H1 (cell line): ENCODE measurements around the gene VDR. TPM values are rescaled to one million over a fixed set of nuclear protein-coding genes. Genes with fewer than 3 reads are reported as not detected.

Source experiments
- BACH1 ChIP-seq: IDR thresholded peaks from 2 replicates; pipeline ENCODE4 v1.6.1; 2012; ENCODE audit warnings: low read length, improper control_type of control experiment
- CHD7 ChIP-seq: fragments of 300-600 bp; sonication (generic); IDR thresholded peaks from 2 replicates; pipeline ENCODE4 v1.7.1; 2012; ENCODE audit warnings: low read length, moderate library complexity, mild to moderate bottlenecking, inconsistent platforms; ENCODE audit not compliant: insufficient replicate concordance
- KDM4A ChIP-seq: IDR thresholded peaks from one replicate; pipeline ENCODE4 v1.7.1; 2012; ENCODE audit warnings: low read depth, mild to moderate bottlenecking, moderate library complexity, low read length, inconsistent platforms; ENCODE audit not compliant: severe bottlenecking
- RBBP5 ChIP-seq: IDR thresholded peaks from 2 replicates; pipeline ENCODE4 v1.7.1; 2012; ENCODE audit warnings: low read depth, mild to moderate bottlenecking, inconsistent platforms, low read length, moderate library complexity, borderline replicate concordance
- SIX5 ChIP-seq: IDR thresholded peaks from 2 replicates; pipeline ENCODE4 v1.6.1; 2011; ENCODE audit warnings: mild to moderate bottlenecking, low read depth, low read length
- SP2 ChIP-seq: IDR thresholded peaks from 2 replicates; pipeline ENCODE4 v1.6.1; 2012; ENCODE audit warnings: mild to moderate bottlenecking, low read length, inconsistent platforms
- TAF1 ChIP-seq: IDR thresholded peaks from 2 replicates; pipeline ENCODE4 v1.6.1; 2011; ENCODE audit warnings: mild to moderate bottlenecking, low read depth, low read length
- TBP ChIP-seq: IDR thresholded peaks from 2 replicates; pipeline ENCODE4 v1.6.1; 2011; ENCODE audit warnings: low read depth, low read length, improper control_type of control experiment
- TEAD4 ChIP-seq: IDR thresholded peaks from 2 replicates; pipeline ENCODE4 v1.6.1; 2012; ENCODE audit warnings: low read depth, low read length, inconsistent platforms, mixed read lengths
- polyA plus RNA-seq, 7 experiments: library from polyadenylated mRNA; depleted of rRNA in 3 of 7; stranded (reverse) in 5 of 7; unstranded in 2 of 7; fragments of >200 nt in 5 of 7; fragments of 200-250 nt in 2 of 7; gene quantifications; 1 replicate in 5 of 7; 2 replicates in 1 of 7; 4 replicates in 1 of 7; pipeline versions ENCODE4 v1.2.1 to v1.2.3, GENCODE V29; 2011 to 2013; ENCODE audit warnings: missing spikeins in 2 of 7, mixed read lengths in 2 of 7
- total RNA-seq: library from RNA; stranded (reverse); fragmentation: NEBNext Ultra II Directional; extraction: Animal tissue kit (Norgen Biotek cat#: 25700); gene quantifications from 2 replicates; pipeline ENCODE4 v1.2.1, GENCODE V29; 2021

The VDR gene
- total and polyA plus RNA-seq, 2 of the 8 experiments (the other 6 are each of a cell fraction or from before 2014, with no cell fraction given), result 0.44 to 0.65 TPM

GRCh38 chr12:47803191-47803875 is 101.5 kb downstream of the VDR start (continued):
- no peak for TF ChIP-seq SP2
- TF ChIP-seq TEAD4, result no peak
- TF ChIP-seq BACH1, result no peak
- no peak for TF ChIP-seq TAF1
- no peak for TF ChIP-seq SIX5
- no peak for TF ChIP-seq RBBP5
- no peak for TF ChIP-seq TBP
- TF ChIP-seq CHD7, result no peak
- TF ChIP-seq KDM4A, result no peak
